Testis (tissue), 2 donors: ENCODE results near the gene SCG5.

Source experiments
- POLR2A ChIP-seq: fragments of 450-650 bp; IDR thresholded peaks from one replicate; pipeline ENCODE4 v1.6.1; 2017; ENCODE audit warnings: antibody characterized with exemption, mild to moderate bottlenecking, moderate library complexity
- TF ChIP-seq, protein P1 (sequence below), 3 experiments: fragments of 450-650 bp in 2 of 3; fragments of 200-600 bp in 1 of 3; sonication (generic) in 1 of 3; IDR thresholded peaks; one replicate each; pipeline ENCODE4 v1.5.1; 2016 to 2019; ENCODE audit warnings: antibody characterized with exemption in 3 of 3, mild to moderate bottlenecking in 2 of 3, moderate library complexity in 1 of 3

DNA sequence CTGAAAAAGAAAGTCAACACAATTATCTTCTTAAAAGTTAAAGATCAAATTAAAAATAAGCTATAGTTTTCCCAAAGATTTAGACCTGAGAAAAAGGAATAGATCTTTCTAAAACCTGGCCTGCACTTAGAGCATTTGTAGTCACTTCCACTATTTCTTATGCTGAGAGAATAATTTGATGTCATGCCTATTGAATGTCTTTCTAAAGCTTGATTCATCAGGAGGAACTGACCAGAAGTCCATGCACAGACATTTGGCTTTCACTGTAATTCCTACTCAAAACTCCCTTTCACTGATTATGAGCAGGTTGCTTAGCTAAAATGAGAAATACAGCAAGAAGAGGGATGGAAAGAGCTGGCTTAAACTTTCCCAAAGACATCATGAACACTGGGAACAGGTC lies 80.6 kb downstream of the SCG5 start:
- TF ChIP-seq, protein P1, sequence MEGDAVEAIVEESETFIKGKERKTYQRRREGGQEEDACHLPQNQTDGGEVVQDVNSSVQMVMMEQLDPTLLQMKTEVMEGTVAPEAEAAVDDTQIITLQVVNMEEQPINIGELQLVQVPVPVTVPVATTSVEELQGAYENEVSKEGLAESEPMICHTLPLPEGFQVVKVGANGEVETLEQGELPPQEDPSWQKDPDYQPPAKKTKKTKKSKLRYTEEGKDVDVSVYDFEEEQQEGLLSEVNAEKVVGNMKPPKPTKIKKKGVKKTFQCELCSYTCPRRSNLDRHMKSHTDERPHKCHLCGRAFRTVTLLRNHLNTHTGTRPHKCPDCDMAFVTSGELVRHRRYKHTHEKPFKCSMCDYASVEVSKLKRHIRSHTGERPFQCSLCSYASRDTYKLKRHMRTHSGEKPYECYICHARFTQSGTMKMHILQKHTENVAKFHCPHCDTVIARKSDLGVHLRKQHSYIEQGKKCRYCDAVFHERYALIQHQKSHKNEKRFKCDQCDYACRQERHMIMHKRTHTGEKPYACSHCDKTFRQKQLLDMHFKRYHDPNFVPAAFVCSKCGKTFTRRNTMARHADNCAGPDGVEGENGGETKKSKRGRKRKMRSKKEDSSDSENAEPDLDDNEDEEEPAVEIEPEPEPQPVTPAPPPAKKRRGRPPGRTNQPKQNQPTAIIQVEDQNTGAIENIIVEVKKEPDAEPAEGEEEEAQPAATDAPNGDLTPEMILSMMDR (IDR thresholded peaks at IDR 0.05) = no peak
- no peak for TF ChIP-seq POLR2A
